OCI-M1 (cell line): ENCODE measurements around the gene LRIG2.
A peak's percentile ranks its signal among the peaks of the same experiment; 100 is the strongest.
"Not testable (repeated sequence)": the region's sequence is repeated elsewhere in the genome, so short reads cannot be mapped to it uniquely, and the experiment has no call there.

Experiments
- DNase-seq: peaks from one replicate; lab custom pipeline; 2025; lab: John Stamatoyannopoulos, UW

LRIG2 gene, protein sequence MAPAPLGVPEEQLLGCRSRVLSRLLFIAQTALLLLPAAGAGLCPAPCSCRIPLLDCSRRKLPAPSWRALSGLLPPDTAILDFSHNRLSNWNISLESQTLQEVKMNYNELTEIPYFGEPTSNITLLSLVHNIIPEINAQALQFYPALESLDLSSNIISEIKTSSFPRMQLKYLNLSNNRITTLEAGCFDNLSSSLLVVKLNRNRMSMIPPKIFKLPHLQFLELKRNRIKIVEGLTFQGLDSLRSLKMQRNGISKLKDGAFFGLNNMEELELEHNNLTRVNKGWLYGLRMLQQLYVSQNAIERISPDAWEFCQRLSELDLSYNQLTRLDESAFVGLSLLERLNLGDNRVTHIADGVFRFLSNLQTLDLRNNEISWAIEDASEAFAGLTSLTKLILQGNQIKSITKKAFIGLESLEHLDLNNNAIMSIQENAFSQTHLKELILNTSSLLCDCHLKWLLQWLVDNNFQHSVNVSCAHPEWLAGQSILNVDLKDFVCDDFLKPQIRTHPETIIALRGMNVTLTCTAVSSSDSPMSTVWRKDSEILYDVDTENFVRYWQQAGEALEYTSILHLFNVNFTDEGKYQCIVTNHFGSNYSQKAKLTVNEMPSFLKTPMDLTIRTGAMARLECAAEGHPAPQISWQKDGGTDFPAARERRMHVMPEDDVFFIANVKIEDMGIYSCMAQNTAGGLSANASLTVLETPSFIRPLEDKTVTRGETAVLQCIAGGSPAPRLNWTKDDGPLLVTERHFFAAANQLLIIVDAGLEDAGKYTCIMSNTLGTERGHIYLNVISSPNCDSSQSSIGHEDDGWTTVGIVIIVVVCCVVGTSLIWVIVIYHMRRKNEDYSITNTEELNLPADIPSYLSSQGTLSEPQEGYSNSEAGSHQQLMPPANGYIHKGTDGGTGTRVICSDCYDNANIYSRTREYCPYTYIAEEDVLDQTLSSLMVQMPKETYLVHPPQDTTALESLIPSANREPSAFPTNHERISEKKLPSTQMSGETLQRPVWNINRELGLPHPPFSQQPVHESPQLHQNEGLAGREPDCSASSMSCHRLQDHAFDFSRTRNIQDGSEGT

GRCh38 chr1:113072757-113073478 lies at the start of gene LRIG2:
Gene LRIG2, plus strand, starts transcription at chr1:113073198. Its CDS starts 209 bp downstream, at chr1:113073407.
- DNase-seq = peak; percentile 99

DNA sequence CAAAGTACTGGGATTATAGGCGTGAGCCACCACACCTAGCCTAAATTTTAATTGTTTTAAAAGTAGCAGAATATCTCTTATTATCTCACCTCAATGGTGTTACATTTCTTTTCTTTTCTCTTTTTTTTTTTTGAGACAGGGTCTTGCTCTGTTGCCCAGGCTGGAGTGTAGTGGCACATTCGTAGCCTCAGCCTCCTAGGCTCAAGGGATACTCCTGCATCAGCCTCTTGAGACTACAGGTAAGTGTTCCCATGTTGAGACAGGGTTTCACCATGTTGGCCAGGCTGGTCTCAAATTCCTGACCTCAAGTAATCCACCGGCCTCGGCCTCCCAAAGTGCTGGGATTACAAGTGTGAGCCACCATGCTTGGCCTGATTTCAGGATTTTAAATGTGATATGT lies 49.7 kb upstream of the LRIG2 start:
- not testable (repeated sequence) for DNase-seq

DNA sequence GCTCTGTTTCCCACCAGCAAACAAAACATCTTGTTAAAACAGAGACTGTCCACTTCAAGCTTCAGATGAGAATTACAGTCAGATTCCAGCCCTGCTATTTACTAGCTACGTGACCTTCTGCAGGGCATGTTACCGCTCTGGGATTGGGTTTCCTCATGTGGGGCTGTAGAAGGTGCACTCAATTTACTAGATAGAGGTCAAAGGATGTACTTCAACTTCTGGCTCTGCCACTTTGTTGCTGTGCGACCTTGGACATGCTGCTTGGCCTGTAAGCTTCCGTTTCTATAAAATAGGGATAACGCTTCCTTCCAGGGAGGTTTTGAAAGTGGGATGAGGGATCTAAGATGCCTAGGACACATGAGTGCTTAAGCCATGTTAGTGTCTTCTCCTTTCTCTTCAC lies 46.0 kb upstream of the LRIG2 start:
- DNase-seq = no peak

GRCh38 chr1:113027449-113027848 lies 45.5 kb upstream of the LRIG2 start:
- no peak for DNase-seq

DNA sequence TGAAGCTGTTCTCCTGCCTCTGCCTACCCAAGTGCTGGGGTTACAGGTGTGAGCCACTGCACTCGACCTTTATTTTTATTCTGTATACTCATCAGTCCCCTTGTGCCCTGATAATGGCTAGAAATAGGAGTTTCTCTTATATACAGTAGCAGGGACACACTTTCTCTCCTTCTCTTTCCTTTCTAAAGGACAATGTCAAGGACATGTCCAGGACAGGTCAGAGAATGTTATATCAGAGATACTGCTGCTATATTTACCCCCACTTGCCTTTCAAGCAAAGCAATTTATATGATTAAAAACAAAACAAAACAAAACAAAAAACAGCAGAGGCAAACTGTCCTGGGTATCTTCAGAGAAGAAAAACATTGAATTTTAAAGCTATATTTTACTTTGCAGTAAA lies 43.2 kb upstream of the LRIG2 start:
- DNase-seq = no peak

GRCh38 chr1:113031171-113031933 lies 41.6 kb upstream of the LRIG2 start:
- no peak for DNase-seq

DNA sequence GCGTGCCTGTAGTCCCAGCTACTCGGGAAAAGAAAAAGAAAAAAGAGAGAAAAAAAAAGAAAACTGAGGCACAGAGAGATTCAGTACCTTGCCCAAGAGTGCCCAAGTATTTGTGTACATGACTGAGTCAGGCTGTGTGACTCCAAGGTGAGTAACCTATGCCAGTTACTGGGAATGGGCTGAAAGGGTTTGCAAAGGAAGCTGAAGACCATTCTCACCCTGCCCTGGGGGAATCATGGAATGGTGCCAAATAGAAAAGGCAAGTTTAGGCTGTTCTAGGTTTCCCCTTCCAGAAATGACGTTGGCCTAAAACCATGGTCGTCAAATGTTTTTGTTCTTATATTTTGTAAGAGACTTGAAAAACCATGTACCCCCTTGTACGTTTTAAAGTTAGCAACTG lies 37.9 kb upstream of the LRIG2 start:
- DNase-seq = no peak

DNA sequence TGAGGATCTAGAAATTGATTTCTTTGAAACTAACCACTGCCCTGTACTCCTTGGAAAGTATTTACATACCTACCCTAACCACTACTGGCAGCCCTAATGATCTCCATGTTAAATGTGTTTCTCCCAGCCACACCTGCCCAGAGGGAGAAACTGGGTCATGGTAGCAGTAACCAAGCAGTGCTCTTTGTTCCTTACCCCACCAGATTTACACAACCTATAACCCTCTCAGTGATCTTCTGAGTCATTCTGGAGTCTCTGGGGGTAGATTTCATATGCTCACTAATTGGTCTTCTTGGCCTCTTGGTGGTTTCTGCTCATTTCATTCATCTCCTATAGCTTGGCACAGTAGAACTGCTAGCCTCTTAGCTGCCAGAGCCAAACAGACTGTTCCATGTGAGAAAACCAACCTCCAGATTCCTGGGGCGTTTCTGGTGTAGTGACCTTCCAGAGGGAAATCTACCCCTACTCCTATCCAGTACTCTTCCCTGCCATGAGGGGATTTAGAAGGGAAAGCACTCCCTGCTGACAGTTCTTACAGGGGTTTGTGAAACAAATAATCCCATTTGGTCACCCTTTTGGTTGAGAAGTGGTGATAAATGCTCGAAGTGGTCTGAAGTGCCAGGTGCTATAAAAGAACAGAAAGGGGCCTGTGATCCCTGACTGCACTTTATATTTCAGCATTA lies 36.2 kb upstream of the LRIG2 start:
- DNase-seq = no peak

DNA sequence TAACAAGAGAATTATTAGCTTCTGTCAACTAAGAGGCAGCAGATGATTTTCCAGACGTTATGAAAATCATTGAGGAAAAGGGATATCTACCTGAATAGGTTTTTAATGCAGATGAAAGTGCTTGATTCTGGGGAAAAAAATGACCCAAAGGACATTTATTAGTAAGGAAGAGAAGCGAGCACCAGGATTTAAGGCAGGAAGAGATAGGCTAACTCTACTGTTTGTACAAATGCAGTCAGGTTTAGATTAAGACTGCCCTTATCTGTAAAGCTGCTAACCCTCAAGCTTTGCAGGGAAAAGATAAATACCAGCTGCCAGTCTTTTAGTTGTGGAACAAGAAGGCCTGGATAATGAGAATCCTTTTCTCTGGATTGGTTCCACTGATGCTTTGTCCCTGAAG lies 33.0 kb upstream of the LRIG2 start:
- peak; percentile 70 for DNase-seq

GRCh38 chr1:113040718-113041412 lies 32.1 kb upstream of the LRIG2 start:
- no peak for DNase-seq

- peak; percentile 59 for DNase-seq
Measured at GRCh38 chr1:113041569-113042284, 31.3 kb upstream of the LRIG2 start.

- DNase-seq = peak; percentile 94
Measured at GRCh38 chr1:113042285-113043143, 30.5 kb upstream of the LRIG2 start.

GRCh38 chr1:113043144-113043488 lies 29.9 kb upstream of the LRIG2 start:
- not testable (repeated sequence) for DNase-seq

GRCh38 chr1:113046569-113046968 lies 26.4 kb upstream of the LRIG2 start:
- peak; percentile 18 for DNase-seq

- no peak for DNase-seq
Measured at GRCh38 chr1:113048064-113048463, 24.9 kb upstream of the LRIG2 start.

DNA sequence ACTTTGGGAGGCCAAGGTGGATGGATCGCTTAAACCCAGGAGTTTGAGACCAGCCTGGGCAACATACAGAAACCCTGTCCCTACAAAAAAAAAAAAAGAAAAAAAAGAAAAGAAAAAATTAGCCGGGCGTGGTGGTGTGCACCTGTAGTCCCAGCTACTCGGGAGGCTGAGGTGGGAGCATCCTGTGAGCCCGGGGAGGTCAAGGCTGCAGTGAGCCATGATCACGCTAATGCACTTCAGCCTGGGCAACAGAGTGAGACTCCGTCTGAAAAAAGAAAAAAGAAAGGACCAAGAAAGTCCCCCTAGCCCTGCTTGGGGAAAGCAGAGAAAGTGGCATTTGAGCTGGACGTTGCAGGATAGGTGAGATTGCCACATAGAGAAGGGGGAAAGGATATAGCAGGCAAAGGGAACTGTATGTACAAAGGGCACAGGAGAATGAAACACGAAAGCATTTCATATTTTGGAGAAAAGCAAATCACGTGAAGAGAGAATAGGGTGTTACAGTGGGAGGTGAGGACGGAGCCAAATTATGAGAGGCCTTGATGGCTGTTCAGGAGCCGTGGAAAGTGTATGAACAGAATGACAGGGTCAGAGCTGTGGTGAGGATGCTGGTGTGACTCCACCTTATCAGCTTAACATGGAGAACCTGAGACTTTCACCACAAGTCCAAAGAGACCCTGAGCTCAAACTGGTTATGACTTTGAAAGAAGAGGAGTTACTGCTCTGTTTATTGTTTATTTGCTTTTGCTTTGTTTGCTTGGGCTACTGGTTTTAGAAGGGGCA lies 19.5 kb upstream of the LRIG2 start:
- DNase-seq = no peak

DNA sequence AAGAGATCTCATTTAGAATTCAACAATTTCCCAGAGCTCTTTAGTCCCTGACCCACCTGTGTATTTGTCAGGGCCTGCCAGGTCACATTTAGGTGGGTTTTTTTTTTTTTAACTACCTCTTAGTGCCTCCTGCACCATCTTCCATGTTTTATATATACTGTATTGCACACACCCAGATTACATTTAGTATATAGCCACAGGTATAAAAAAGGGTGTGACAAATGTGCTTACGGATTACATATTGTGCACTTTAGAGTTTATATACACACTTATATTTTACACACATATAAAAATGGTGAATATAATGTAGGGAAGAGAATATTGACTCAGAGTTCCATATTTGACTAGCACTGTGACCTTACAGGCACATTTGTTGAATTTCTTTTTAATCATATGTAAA lies 17.4 kb upstream of the LRIG2 start:
- no peak for DNase-seq

- DNase-seq = peak; percentile 26
Measured at GRCh38 chr1:113057006-113057405, 16.0 kb upstream of the LRIG2 start.
